ENCODE data around the gene OR6V1. TPM values are rescaled to one million over a fixed set of nuclear protein-coding genes. Genes with fewer than 3 reads are reported as not detected.

Gene OR6V1
- polyA plus RNA-seq, 3 donors: not detected

- H4K20me1 ChIP-seq (ENCODE audit: insufficient read depth, low read length): no peaks in the 10 kb centered on the region
- Mint-ChIP-seq H3K27me3 (ENCODE audit: low read depth in 3 of 3) (peaks cover 4 to 7% (median 5%) of the 10 kb centered on the region in 3 donors), H3K27ac (no peak overlapping the region), H3K9me3 (peaks cover 0 to 2% (median 0%) of the 10 kb centered on the region in 7 donors), H3K4me1 (peaks cover 6% of the 10 kb centered on the region), H3K36me3 (no peaks in the 10 kb centered on the region), H3K4me3 (no peak overlapping the region)
- peaks cover 0 to 5% of the 10 kb centered on the region in 2 donors for H3K4me1 ChIP-seq (ENCODE audit: control insufficient read depth in 1 of 2, insufficient read depth in 2 of 2, low read length in 2 of 2)
- no peaks in the 10 kb centered on the region for H3K36me3 ChIP-seq (replicated peaks in 1 of 2; ENCODE audit: control insufficient read depth in 1 of 2, insufficient read depth in 2 of 2, low read length in 2 of 2)
- no peak overlapping the region for H3K4me3 ChIP-seq (replicated peaks in 1 of 3; ENCODE audit: low read depth in 2 of 3, low read length in 3 of 3)
- no peak overlapping the region for H3K4me2 ChIP-seq (replicated peaks; ENCODE audit: extremely low read depth, low read length, poor library complexity, severe bottlenecking)
- no peaks in the 10 kb centered on the region for H3K9me3 ChIP-seq (replicated peaks in 1 of 2; ENCODE audit: control insufficient read depth in 1 of 2, insufficient read depth in 1 of 2, low read length in 2 of 2)
- H2AFZ ChIP-seq (ENCODE audit: insufficient read depth, low read depth, low read length, poor library complexity, severe bottlenecking): no peak overlapping the region
- 96% methylated on average over 4 of the region's 4 CpGs for WGBS (ENCODE audit: insufficient coverage)
- H3K9ac ChIP-seq (ENCODE audit: insufficient read depth, low read length, poor library complexity, severe bottlenecking): no peak overlapping the region
- no peaks in the 10 kb centered on the region for H3K27me3 ChIP-seq (ENCODE audit: control insufficient read depth in 2 of 2, insufficient read depth in 2 of 2, low read length in 2 of 2)
- intact Hi-C loops (cut with micrococcal nuclease): no loop called here
- no peaks in the 10 kb centered on the region for H3K79me2 ChIP-seq (ENCODE audit: insufficient read depth, low read length)
- no peak for TF ChIP-seq CTCF (IDR thresholded peaks at IDR 0.05)
- no peak overlapping the region for H3K27ac ChIP-seq (ENCODE audit: low read depth in 1 of 2, low read length in 2 of 2)
- no peak for DNase-seq
These were observed 39.7 kb upstream of the OR6V1 start for GRCh38 chr7:143012409-143012808.

GRCh38 chr7:143013473-143013872 is 38.7 kb upstream of the OR6V1 start:
- Mint-ChIP-seq H3K4me3 (no peak overlapping the region), H3K27ac (no peak overlapping the region), H3K27me3 (ENCODE audit: low read depth in 3 of 3) (peaks cover 2 to 6% (median 3%) of the 10 kb centered on the region in 3 donors), H3K9me3 (no peaks in the 10 kb centered on the region), H3K4me1 (no peaks in the 10 kb centered on the region), H3K36me3 (no peaks in the 10 kb centered on the region)
- Histone ChIP-seq H3K9me3 (replicated peaks in 1 of 2; ENCODE audit: control insufficient read depth in 1 of 2, insufficient read depth in 1 of 2, low read length in 2 of 2) (no peaks in the 10 kb centered on the region), H3K4me1 (ENCODE audit: control insufficient read depth in 1 of 2, insufficient read depth in 2 of 2, low read length in 2 of 2) (no peaks in the 10 kb centered on the region), H2AFZ (ENCODE audit: insufficient read depth, low read depth, low read length, poor library complexity, severe bottlenecking) (no peak overlapping the region), H4K20me1 (ENCODE audit: insufficient read depth, low read length) (no peaks in the 10 kb centered on the region), H3K79me2 (ENCODE audit: insufficient read depth, low read length) (no peaks in the 10 kb centered on the region), H3K4me3 (replicated peaks in 1 of 3; ENCODE audit: low read depth in 2 of 3, low read length in 3 of 3) (no peak overlapping the region), H3K4me2 (replicated peaks; ENCODE audit: extremely low read depth, low read length, poor library complexity, severe bottlenecking) (no peak overlapping the region), H3K9ac (ENCODE audit: insufficient read depth, low read length, poor library complexity, severe bottlenecking) (no peak overlapping the region), H3K36me3 (replicated peaks in 1 of 2; ENCODE audit: control insufficient read depth in 1 of 2, insufficient read depth in 2 of 2, low read length in 2 of 2) (no peaks in the 10 kb centered on the region), H3K27me3 (ENCODE audit: control insufficient read depth in 2 of 2, insufficient read depth in 2 of 2, low read length in 2 of 2) (no peaks in the 10 kb centered on the region), H3K27ac (ENCODE audit: low read depth in 1 of 2, low read length in 2 of 2) (no peak overlapping the region)
- TF ChIP-seq CTCF (IDR thresholded peaks at IDR 0.05): no peak
- intact Hi-C loops (cut with micrococcal nuclease): no loop called here
- 100% methylated on average over 1 of the region's 1 CpG for WGBS (ENCODE audit: insufficient coverage)
- no peak for DNase-seq

All from CD14-positive monocyte (primary cell).